ENCODE data around the gene TGM2. TPM values are rescaled to one million over a fixed set of nuclear protein-coding genes. Genes with fewer than 3 reads are reported as not detected.

Gene TGM2
- total RNA-seq, 1 donor from 2014 or later = 389 TPM

DNA sequence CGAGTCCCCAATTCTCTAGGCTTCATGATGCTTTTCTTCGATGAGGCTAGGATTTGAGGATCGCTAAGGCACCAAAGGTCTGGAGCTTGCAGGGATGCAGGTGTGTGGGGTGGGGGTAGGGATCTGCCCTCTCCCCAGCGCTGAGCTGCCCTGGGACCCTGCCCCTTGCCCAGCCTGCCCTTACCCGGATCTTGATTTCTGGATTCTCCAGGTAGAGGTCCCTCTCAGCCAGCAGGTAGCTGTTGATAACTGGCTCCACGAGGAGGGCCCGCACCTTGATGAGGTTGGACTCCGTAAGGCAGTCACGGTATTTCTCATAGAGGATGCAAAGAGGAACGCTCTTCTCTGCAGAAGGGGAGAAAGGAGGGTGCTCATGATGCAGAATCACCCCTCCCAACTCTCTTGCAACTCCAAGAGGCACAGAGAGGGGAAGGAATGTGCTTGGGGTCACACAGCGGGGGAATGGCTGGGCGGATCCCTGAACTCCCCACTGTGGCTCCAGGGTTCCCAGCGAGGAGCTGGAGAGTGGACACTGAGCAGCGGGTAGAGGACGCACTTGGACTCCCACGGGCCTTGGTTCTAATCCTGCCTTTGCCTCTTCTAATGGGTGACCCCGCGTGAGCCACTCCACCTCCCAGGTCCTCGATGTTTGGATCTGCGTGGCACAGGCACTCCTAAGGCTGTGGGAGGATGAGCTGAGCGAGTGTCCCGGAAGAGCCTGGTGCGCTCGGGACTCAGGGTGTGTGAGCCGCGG, 32.7 kb downstream of the TGM2 start:
- no peak for DNase-seq (ENCODE audit: low spot score)

DNA sequence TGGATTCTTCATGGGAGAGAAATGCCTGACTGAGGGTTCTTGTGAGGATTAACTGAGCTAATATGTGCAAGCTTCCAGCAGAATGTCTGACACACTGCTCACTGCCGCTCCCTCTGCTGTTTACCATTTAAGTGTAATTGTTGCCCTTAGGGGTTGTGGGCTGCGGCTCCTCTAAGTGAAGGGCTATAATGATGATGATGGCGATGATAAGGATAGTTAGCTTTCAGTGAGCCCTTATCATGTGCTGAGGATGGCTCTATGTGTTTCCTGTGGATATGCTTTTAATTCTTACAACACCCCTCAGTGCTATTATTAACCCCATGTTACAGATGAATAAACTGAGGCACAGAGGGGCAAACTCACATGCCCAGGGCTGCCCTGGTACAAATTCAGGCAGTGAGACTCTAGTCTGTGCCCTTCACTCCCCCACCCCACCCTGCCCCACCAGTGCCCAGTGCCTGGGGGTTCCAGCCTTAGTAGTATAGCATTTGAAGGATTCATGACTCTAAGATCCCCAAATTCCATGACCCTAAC, 33.4 kb downstream of the TGM2 start:
- DNase-seq (ENCODE audit: low spot score) = no peak

DNA sequence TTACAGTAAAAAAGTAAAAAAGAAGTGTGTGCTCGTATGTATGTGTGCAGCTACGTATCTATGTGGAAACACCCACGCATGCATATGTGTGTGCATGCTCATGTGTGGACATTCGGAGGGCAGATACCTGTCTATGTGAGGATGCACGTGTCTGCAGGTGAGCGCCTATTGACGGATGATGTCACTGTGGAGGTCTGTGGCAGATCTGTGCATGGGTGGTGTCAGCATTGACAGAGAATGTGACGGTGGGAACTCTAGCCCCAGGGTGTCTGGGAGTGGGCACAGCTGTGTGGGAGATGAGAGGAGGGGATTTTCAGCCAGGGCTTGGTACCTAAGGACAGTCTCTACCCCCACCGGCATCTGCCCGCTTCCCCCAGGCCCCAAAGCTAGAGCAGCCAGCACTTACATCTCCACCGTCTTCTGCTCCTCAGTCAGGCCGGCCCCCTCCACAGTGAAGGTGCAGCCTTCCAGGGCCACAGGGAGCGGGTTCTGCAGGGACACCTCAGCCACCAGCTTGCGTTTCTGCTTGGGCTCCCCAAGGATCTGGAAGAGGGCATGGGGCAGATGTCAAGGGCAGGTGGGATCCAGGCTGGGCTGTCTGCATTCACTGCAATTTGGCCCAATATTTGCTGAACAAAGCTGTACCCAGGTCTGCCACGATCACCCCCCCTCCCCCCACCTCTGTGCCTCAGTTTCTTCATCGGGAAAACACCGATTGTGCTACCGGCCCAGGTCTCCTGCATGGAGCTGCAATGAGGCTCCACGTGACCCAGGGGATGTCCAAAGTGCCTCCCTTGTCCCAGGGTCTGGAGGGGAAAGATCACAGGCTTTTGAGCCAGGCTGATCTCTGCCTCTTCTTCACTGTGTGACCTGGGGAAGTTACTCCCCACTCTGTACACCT, 34.1 kb downstream of the TGM2 start:
- no peak for DNase-seq (ENCODE audit: low spot score)

DNA sequence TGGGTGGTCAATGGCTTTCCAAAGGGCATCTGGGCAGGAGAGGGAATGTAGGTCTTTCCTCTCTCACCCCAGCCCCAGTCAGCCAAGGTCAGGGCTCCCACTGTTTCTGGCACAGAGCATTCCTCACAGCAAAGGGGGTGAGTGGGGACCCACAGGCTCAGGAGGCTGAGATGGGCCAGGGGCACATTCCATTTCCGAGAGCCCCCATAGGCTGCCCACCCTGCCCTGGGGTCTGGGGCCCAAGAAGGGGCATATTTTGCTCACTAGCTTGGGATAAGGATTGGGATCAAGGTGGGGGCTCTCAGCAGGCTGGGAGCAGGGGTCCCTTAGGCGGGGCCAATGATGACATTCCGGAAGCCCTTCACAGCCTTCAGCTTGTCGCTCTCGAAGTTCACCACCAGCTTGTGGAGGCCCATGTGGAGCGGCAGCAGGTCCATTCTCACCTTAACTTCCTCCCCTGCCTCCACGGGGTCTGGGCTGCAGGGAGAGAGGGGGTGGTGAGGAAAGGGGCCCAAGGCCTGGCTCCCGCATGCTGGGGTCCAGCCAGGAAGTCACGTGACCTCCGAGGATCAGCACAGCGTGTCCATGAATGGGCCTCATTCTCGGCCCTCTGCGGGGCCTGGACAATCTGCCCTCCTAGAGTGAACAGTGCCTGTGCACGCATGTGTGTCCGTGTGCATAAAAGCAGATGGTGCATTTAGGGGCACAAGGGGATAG, 35.0 kb downstream of the TGM2 start:
- DNase-seq (ENCODE audit: low spot score) = no peak

DNA sequence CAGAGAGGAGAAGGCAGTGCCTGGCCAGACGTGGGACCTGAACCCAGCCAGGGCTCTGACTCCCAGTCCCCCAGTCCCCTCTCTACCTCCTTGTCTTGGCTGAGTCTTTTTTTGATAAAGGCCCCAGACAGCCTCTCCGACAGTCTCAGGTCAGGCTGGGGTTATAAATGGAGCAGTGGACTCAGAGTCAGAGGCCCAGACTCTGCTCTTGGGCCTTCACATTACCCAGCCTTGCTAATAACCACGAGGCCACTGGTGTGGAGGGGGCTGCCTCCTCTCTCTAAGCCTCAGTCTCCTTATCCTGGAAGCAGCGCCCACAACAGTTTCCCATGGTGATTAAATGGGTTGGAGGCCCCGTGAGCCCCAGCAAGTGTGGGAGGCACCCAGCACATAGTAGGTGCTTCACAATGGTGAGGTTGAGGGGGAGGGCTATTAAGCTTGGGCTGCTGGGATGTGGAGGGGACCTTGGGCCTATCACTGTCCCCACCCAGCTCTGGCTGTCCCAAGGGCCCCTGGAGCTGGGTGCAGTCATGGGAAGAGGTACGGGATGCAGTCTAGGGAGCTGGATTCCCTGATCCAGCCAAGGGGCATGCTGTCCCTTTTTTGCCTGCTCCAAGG, 35.7 kb downstream of the TGM2 start:
- DNase-seq (ENCODE audit: low spot score) = no peak

DNA sequence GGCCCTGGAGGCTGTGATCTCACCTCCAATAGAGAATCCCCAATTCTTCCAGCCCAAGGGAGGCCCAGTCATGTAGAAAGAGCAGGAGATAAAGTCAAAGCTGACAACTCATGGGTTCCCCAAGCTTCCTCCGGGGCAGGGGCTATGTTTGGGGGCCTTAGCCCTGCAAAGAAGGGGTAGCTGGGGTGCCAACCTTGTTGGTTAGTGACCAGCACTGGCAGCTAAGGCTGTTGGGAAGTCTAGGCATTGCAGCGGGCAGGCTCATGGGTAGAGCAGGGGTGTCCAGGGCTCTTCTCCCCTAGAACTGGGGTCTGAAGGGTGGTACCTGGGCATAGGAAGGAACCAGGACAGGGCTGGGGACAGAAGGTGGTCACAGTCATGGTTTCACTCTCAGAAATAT, 36.4 kb downstream of the TGM2 start:
- DNase-seq (ENCODE audit: low spot score) = no peak

DNA sequence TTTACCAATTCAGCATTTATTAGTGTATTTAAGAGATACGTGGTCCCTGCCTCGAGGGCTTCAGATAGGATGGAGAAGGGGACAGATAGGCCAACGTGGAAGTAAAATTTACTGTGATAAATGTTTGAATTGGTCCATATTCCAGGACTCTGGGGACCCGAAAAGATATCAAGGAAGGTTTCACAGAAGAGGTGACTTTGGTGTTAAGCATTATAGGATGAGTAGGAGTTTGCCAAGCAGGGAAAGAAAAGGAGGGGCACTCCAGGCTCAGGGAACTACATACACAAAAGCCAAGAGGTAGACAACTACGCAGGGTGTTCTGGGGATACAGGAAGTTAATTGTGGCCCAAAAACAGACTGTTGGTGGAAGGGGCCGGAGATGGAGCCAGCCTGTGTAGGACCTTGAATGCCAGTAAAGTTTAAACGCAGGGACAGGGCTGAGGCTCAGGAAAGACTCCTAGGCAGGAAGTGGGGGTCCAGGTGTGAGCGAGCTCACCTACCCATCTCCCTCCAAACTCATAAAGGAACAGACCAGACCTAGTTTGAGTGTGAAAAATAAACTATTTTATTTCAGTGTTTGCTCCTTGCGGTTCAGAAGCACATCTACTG, 37.0 kb downstream of the TGM2 start:
- DNase-seq (ENCODE audit: low spot score) = no peak

DNA sequence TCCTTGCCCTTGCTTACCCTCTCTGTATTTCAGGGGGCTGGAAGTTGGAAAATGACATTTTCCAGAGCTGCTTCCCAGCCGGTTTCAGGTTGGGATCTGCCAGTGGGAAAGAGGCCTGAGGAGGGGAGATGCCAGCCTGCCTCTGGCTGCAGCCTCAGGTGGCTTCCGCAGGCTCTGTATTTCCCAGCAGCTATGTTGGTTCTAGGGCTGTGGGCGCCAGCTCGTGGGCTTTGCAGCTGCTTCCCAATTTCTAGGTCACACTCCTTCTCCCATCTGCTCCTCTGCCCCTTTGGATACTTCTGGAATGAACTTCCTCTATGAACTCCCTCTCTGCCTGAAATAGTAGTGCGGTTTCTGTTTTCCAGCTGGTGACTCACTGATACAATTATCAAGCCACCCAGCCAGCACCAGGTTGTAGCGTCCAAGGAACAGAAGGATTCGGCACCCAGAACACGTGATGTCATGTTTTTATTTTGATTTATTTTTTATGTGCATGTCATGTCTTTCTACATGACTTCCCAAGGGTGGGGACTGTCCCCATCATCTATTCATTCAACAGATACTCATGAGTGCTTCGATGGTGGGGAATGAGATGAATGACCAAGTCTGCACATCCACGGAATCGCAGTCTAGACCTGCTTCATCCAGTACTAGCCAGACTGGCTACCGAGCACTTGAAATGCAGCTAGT, 38.0 kb downstream of the TGM2 start:
- peak; percentile 57 for DNase-seq (ENCODE audit: low spot score)

DNA sequence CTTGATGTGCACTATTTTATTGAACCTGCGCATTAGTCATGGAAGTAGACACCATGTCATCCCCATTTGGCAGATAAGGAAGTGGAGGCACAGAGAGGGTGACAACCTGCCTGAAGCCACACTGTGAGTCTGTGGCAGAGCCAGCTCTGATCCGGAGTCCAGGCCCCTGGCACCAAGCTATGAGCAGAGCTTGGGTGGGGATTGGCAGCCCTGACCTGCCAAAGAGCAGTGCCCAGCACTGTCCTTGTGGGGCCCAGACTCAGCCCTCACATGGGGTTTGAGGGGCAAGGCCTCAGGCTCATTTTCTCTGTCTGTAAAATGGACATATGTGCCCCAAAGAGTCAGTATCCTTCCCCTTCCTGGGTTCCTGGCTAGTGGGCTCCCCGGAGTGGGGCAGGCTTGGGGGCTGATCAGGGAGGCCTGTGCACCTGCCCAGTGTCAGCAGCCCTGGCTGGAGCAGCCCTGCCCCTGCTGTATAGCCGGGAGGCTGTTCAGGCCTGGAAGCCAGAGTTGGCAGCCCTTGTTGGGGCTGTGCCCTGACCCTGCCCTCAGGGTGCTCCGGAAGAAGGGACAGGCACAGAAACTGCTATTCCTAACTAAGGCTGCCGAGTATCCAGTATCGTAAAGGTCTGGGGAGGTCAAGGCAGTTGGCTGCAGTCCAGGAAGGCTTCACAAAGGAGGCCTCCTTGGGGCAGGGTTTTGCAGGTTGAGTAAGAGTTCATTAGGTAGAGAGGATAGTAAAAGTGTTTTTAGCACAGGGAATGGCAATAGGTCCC, 38.7 kb downstream of the TGM2 start:
- no peak for DNase-seq (ENCODE audit: low spot score)

DNA sequence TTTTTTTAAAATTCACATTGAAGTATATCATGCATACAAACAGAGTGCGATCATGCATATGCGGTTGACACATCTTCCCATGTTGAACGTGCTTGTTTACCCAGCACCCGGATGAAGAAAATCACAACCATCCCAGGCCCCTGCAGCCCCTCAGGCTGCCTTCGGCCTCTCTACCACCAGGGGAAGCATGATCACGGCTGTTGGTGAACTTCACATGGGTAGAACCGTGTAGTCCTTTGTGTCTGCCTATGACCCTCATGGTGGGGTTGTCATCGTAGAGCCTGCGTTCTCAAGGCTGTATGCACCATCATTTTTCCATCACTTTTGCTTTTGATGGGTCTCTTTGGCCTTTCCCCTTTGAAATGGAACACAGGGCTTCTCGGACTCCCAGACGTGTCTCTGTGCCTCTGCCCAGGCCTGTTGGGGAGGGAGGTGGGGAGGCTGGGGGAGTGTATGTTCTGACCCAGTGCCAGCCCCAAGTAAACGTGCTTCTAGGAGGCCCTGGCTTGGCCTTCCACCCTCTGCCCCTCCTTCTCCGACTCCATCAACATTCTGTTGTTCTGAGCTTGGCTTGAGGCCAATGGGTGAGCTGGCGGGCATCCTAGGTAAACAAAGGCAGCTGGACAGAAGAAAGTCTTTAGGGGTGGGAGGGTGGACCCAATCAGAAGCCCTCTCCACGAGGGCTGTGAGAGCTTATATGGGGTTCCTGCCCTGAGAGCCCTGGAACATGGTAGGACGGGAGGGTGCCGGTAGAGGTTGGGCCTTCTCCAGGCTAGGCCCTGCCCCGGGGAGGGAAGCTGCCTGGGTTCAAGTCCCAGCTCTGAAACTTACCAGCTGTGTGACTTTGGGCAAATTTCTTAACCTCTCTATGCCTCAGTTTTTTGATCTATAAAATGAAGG, 39.7 kb downstream of the TGM2 start:
- peak; percentile 90 for DNase-seq (ENCODE audit: low spot score)

DNA sequence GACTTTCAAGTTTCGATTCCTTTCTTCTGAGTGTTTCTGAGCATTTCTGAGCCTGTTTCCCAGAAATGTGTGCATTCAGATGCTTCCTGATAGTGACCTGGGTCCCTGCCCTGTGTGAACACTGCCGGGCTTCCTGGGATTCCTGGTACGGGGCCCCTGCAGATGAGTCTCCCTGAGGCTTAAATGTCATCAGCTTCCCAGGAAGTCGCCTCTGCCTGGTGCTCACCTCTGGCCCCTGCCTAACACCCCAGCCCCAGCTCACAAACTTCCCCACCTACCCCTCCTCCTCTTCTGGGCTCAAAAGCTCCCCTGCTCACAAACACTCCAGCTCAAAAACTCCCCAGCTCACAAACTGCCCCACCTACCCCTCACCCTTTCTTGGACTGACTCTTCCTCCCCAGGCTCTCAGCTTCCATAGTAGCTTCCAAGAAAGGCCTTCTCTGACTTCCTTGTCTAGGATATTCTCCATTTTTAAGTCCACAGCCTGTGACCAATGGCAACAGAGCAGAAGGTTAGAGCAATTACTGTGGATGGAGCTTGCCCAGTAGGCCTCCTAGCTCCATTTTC, 42.0 kb downstream of the TGM2 start:
- DNase-seq (ENCODE audit: low spot score) = peak; percentile 12

DNA sequence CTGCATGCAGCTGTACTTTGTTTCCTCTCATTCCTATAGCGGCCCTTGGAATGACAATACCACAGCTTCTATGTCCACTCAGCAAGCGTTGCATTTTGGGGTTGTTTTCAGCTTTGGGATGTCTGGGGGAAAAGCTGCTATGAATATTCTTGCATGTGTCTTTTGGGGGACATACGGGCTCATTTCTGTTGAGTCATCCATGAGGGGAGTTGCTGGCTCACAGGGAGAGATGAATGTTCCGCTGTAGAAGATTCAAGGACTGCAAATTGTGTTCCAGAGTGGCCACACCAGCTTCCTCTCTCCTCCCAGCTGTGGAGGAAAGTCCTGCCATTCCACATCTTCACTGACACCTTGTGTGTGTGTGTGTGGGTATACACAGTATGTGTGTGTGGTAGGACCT, 43.3 kb downstream of the TGM2 start:
- peak; percentile 6 for DNase-seq (ENCODE audit: low spot score)

DNA sequence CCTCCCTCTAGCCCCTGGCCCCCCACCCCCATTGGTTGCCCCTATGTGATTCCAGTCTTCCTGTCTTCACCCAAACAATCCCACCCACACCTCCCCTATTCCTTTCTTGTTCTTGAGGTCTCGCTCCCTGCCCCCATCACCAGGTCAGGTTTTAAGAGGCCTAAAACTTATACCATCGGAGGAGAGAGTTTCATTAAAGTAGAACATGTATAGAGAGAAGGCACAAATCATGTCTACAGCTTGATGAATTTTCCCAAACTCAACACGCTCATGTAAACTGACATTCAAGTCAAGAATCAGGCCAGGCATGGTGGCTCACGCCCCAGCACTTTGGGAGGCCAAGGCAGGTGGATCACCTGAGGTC, 44.5 kb downstream of the TGM2 start:
- DNase-seq (ENCODE audit: low spot score) = no peak

DNA sequence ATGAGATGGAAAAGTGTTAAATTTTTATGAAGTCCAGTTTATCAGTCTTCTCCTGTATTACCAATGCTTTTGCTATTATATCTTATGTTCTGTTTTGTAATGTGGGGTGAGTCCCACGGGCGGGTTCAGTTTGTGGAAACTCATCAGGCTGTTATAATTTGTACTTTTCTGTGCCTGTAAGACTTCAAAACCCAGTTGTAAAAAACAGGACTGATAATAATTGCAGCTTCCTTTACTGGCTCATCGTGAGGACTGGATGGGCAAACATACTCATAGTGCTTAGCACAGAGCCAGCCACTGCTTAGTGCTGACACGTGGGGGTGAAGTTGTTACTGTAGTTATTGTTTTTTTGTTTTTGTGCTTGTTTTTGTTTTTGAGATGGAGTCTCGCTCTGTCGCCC, 45.6 kb downstream of the TGM2 start:
- peak; percentile 10 for DNase-seq (ENCODE audit: low spot score)

DNA sequence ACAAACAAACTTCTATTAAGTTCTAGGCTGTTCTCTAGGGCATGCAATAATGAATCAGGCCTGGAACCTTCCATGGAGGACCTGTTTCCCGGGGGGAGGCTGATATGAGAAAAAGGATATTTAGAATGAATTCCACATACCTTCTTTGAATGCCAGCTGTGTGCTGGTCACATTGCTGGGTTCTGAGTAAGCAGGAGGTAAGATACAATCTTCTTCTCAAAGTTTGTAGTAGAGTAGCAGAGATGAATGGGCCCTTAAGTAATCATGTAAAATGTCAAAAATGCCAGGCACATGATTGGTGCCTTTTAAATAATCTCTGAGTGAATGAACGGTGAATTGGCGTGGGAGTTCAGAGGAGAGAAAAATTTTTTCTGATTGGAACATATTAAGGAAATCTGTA, 47.4 kb downstream of the TGM2 start:
- DNase-seq (ENCODE audit: low spot score) = no peak

DNA sequence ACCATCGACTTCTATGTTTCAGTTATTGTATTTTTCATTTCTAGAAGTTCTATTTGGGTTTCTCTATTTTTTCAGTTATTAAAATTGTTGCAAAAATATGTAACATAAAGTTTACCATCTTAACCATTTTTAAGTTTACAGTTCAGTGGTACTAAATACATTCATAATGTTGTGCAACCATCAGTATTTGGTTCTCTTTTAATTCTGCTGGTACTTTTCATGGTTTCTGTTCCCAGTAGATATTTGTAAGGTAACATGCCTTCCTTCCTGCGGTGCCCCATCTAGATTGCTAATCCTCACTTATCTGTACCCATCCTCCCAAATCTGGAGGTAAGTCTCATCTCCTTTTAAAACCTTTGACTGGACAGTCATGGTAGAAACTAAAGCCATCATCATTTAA, 47.9 kb downstream of the TGM2 start:
- DNase-seq (ENCODE audit: low spot score) = no peak

DNA sequence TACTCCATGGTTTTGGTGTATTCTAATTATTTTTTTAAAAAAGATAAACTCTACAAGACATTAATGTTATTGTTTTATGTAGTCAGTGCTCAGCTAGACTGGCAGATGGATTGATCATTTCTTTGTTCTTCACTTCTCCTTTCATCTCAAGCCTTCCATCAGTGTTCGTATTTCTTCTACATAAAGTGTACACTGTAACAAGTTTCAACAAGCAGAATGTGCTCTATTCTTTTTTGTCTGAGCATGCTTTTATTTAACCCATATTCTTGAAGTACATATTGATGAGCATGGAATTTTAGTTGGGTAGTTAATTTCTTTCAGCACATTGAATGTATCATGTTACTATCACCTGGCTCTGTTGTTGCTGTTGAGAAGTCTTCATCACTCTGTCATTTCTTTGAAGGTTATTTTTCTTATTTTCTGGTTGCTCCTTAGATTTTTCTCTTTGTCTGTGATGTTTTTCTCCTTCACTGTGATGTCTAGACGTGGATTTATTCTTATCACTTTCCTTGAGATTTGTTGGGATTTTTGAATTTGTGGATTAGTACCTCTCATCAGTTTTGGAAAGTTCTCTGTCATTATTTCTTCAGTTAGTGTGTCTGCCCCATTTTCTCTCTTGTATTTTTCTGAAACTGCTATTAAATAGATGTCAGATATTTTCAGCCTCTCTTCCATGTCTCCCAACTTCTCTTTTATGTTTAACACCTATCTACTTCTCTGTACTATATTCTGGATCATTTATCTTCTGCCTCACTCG, 48.5 kb downstream of the TGM2 start:
- DNase-seq (ENCODE audit: low spot score) = no peak

DNA sequence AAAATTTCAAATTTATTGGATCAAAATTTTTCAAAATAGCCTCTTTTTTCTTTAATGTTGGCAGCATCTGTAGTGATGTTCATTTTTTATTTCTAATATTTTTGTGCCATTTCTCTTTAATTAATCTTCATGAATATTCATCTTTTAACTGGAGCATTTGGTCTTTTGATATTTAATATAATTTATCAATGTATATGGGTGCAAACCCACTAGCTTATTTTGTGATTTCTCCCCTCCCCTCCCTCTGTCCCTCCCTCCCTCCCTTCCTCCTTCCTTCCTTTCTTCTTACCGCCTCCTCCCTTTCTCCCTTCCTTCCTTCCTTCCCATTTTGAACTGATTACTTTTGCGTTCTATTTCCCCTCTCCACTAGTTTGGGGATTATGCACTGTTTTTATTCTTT, 49.2 kb downstream of the TGM2 start:
- DNase-seq (ENCODE audit: low spot score) = no peak
